Regular cardiac myocyte (primary cell): Measurements from ENCODE around the gene CHN2. TPM values are rescaled to one million over a fixed set of nuclear protein-coding genes. Genes with fewer than 3 reads are reported as not detected.

Experiments
- total RNA-seq: library from RNA; depleted of rRNA; stranded (reverse); fragments of >200 nt; gene quantifications from 2 replicates; pipeline ENCODE4 v1.2.3, GENCODE V29; 2014

The CHN2 gene
- total RNA-seq = 0.19 and 4.2 TPM in 2 replicates

GRCh38 chr7:29194594-29195427 is at the start of gene CHN2:
Gene CHN2 (plus strand): TSS chr7:29194775.

GRCh38 chr7:29146057-29146706 is 48.4 kb upstream of the CHN2 start, which contains the start of gene CPVL:
Gene CPVL (minus strand): TSS chr7:29146537. CDS start chr7:29121061, 25,476 bp downstream.

Other genes with a start within 250 kb of the CHN2 start
- 0.19 and 0.56 TPM in 2 replicates for gene TRIL, start 236.4 kb upstream of the CHN2 start, total RNA-seq
- gene CPVL, start 48.2 kb upstream of the CHN2 start, total RNA-seq = 0.58 TPM in 1 of 2 replicates, not detected in the other